H1 (cell line): Measurements from ENCODE around the gene SERPINB12. TPM values are rescaled to one million over a fixed set of nuclear protein-coding genes. Genes with fewer than 3 reads are reported as not detected.

Source experiments
- CTCF ChIA-PET: fragments of 300-600 bp; sonication (Branson Sonifier 250); formaldehyde crosslinking; loops from one replicate; lab custom pipeline; 2021; ENCODE audit not compliant: partially characterized antibody; lab: Charles Lee
- POLR2A ChIA-PET: fragments of 300-600 bp; sonication (Branson Sonifier 250); formaldehyde crosslinking; loops from one replicate; lab custom pipeline; 2021; ENCODE audit warnings: inconsistent platforms; ENCODE audit not compliant: partially characterized antibody; lab: Charles Lee
- DNase-seq, 2 experiments: peaks; one replicate each; pipeline versions ENCODE4 v3.0.0 to v3.0.0-alpha.2; 2010 to 2022; ENCODE audit warnings: low spot score in 2 of 2, low read depth in 1 of 2, mixed read lengths in 1 of 2
- FAIRE-seq: peaks from 2 replicates; lab custom pipeline; 2011; peaks lifted over from hg19 to GRCh38; lab: Jason Lieb, UNC
- H2AFZ ChIP-seq: 2 replicates; pipeline ENCODE4 v1.8.1; 2012; ENCODE audit warnings: low read length, inconsistent platforms
- H2AK5ac ChIP-seq: 2 replicates; pipeline ENCODE4 v1.6.1; 2013; ENCODE audit warnings: low read depth, low read length
- H2BK120ac ChIP-seq: replicated peaks from 2 replicates; pipeline ENCODE3; 2013; ENCODE audit warnings: low read depth, low read length, inconsistent platforms
- H2BK12ac ChIP-seq: 2 replicates; pipeline ENCODE4 v1.6.1; 2013; ENCODE audit warnings: low read depth, low read length
- H2BK15ac ChIP-seq: 2 replicates; pipeline ENCODE4 v1.6.1; 2013; ENCODE audit warnings: low read length
- H2BK20ac ChIP-seq: 2 replicates; pipeline ENCODE4 v1.6.1; 2013; ENCODE audit warnings: low read length
- H2BK5ac ChIP-seq: 2 replicates; pipeline ENCODE4 v1.6.1; 2013; ENCODE audit warnings: low read depth, low read length
- H3K14ac ChIP-seq: 2 replicates; pipeline ENCODE4 v1.6.1; 2013; ENCODE audit warnings: inconsistent platforms; ENCODE audit not compliant: insufficient read length
- H3K18ac ChIP-seq: 2 replicates; pipeline ENCODE4 v1.6.1; 2013; ENCODE audit warnings: low read length; ENCODE audit errors: extremely low read depth
- H3K23ac ChIP-seq: 2 replicates; pipeline ENCODE4 v1.6.1; 2013; ENCODE audit warnings: inconsistent platforms; ENCODE audit not compliant: insufficient read length
- H3K23me2 ChIP-seq: 2 replicates; pipeline ENCODE4 v1.6.1; 2013; ENCODE audit warnings: low read depth, low read length
- H3K27ac ChIP-seq: 2 replicates; pipeline ENCODE4 v1.6.1; 2011; ENCODE audit warnings: low read depth, low read length, inconsistent platforms
- H3K27me3 ChIP-seq, 4 experiments: replicated peaks in 1 of 4; 1 replicate in 1 of 4; 2 replicates in 3 of 4; pipeline versions ENCODE4 v1.6.1 to v1.8.1; 2011 to 2013; ENCODE audit warnings: low read length in 3 of 4, mild to moderate bottlenecking in 3 of 4, inconsistent platforms in 2 of 4, mixed read lengths in 2 of 4, moderate library complexity in 1 of 4; ENCODE audit not compliant: control insufficient read depth in 3 of 4, insufficient read depth in 3 of 4; ENCODE audit errors: extremely low read depth in 1 of 4
- H3K36me3 ChIP-seq, 4 experiments: 2 replicates each; pipeline versions ENCODE4 v1.6.1 to v1.8.1; 2011 to 2013; ENCODE audit warnings: mild to moderate bottlenecking in 4 of 4, low read length in 3 of 4, moderate library complexity in 2 of 4, control low read depth in 1 of 4, inconsistent platforms in 1 of 4; ENCODE audit not compliant: insufficient read depth in 4 of 4, control insufficient read depth in 2 of 4
- H3K4ac ChIP-seq: replicated peaks from 2 replicates; pipeline ENCODE3; 2013; ENCODE audit warnings: low read length, low read depth, mixed read lengths, inconsistent platforms; ENCODE audit not compliant: insufficient read length
- H3K4me1 ChIP-seq, 4 experiments: replicated peaks in 1 of 4; 1 replicate in 1 of 4; 2 replicates in 3 of 4; pipeline versions ENCODE4 v1.6.1 to v1.8.1; 2011 to 2013; ENCODE audit warnings: low read length in 3 of 4, inconsistent platforms in 2 of 4, mixed read lengths in 1 of 4; ENCODE audit not compliant: insufficient read depth in 4 of 4, control insufficient read depth in 3 of 4
- H3K4me2 ChIP-seq, 2 experiments: 2 replicates each; pipeline versions ENCODE4 v1.6.1 to v1.8.1; 2011 to 2013; ENCODE audit warnings: low read depth in 2 of 2, low read length in 2 of 2, control low read depth in 1 of 2, inconsistent platforms in 1 of 2, mild to moderate bottlenecking in 1 of 2; ENCODE audit not compliant: insufficient read depth in 1 of 2
- H3K4me3 ChIP-seq, 4 experiments: fragments of 200-600, 300-600 bp in 1 of 4; sonication (generic), shearing (Covaris generic), sonication (Bioruptor Twin) in 1 of 4; 2 replicates each; pipeline versions ENCODE4 v1.5.1 to v1.8.1; 2011 to 2016; ENCODE audit warnings: low read length in 4 of 4, low read depth in 3 of 4, control low read depth in 2 of 4, inconsistent platforms in 2 of 4, mild to moderate bottlenecking in 2 of 4, mixed read lengths in 1 of 4, moderate library complexity in 1 of 4; ENCODE audit not compliant: insufficient read depth in 2 of 4; ENCODE audit errors: extremely low read depth in 1 of 4
- H3K56ac ChIP-seq: replicated peaks from 2 replicates; pipeline ENCODE3; 2013; ENCODE audit warnings: low read depth, mild to moderate bottlenecking, mixed read lengths, low read length, inconsistent platforms; ENCODE audit not compliant: insufficient read length
- H3K79me1 ChIP-seq: 2 replicates; pipeline ENCODE4 v1.6.1; 2013; ENCODE audit warnings: low read depth, low read length, control low read depth
- H3K79me2 ChIP-seq, 2 experiments: 2 replicates each; pipeline versions ENCODE4 v1.6.1 to v1.8.1; 2012 to 2013; ENCODE audit warnings: low read length in 2 of 2, mild to moderate bottlenecking in 2 of 2, inconsistent platforms in 1 of 2; ENCODE audit not compliant: insufficient read depth in 2 of 2, control insufficient read depth in 1 of 2
- H3K9ac ChIP-seq, 4 experiments: replicated peaks in 1 of 4; 1 replicate in 1 of 4; 2 replicates in 3 of 4; pipeline versions ENCODE4 v1.6.1 to v1.8.1; 2011 to 2013; ENCODE audit warnings: low read depth in 3 of 4, low read length in 3 of 4, control low read depth in 2 of 4, mild to moderate bottlenecking in 2 of 4, moderate library complexity in 2 of 4, inconsistent platforms in 1 of 4; ENCODE audit errors: extremely low read depth in 1 of 4
- H3K9me3 ChIP-seq, 2 experiments: 2 replicates each; pipeline versions ENCODE4 v1.6.1 to v1.8.1; 2012 to 2013; ENCODE audit warnings: mild to moderate bottlenecking in 2 of 2, moderate library complexity in 2 of 2, control low read depth in 1 of 2, inconsistent platforms in 1 of 2, low read depth in 1 of 2, low read length in 1 of 2, mixed read lengths in 1 of 2; ENCODE audit not compliant: insufficient read depth in 2 of 2
- H4K20me1 ChIP-seq, 2 experiments: replicated peaks in 1 of 2; 2 replicates each; pipeline versions ENCODE3 to v1.8.1; 2011 to 2013; ENCODE audit warnings: inconsistent platforms in 2 of 2, low read length in 2 of 2, mild to moderate bottlenecking in 1 of 2; ENCODE audit not compliant: insufficient read depth in 2 of 2, control insufficient read depth in 1 of 2
- H4K5ac ChIP-seq: 2 replicates; pipeline ENCODE4 v1.6.1; 2013; ENCODE audit warnings: low read length, low read depth, mixed read lengths, inconsistent platforms; ENCODE audit not compliant: insufficient read length
- H4K8ac ChIP-seq: 2 replicates; pipeline ENCODE4 v1.8.0; 2013; ENCODE audit warnings: mild to moderate bottlenecking, moderate library complexity, low read length, inconsistent platforms; ENCODE audit not compliant: insufficient read depth; ENCODE audit errors: extremely low read depth
- H4K91ac ChIP-seq: replicated peaks from 2 replicates; pipeline ENCODE3; 2013; ENCODE audit warnings: low read length, mixed read lengths, inconsistent platforms; ENCODE audit not compliant: insufficient read length
- ASH2L ChIP-seq: fragments of 200-600, 300-600 bp; sonication (generic); IDR thresholded peaks from one replicate; pipeline ENCODE4 v1.7.1; 2017; ENCODE audit warnings: low read length
- CEBPB ChIP-seq: IDR thresholded peaks from 2 replicates; pipeline ENCODE4 v1.6.1; 2012; ENCODE audit warnings: low read depth, low read length
- CTCF ChIP-seq, 3 experiments: IDR thresholded peaks; 1 replicate in 2 of 3; 2 replicates in 1 of 3; pipeline versions ENCODE4 v1.5.1 to v1.6.1; 2011; ENCODE audit warnings: low read length in 3 of 3, mild to moderate bottlenecking in 3 of 3, inconsistent platforms in 2 of 3, low read depth in 1 of 3, moderate library complexity in 1 of 3; ENCODE audit not compliant: insufficient read depth in 1 of 3; ENCODE audit errors: control extremely low read depth in 1 of 3
- RNF2 ChIP-seq: fragments of 200-900, 300-1000 bp; sonication (generic); IDR thresholded peaks from 2 replicates; pipeline ENCODE4 v1.7.1; 2016; ENCODE audit warnings: borderline replicate concordance, low read depth, mild to moderate bottlenecking, antibody characterized with exemption, low read length; ENCODE audit not compliant: poor library complexity, severe bottlenecking; ENCODE audit errors: missing control alignments
- WGBS, 2 experiments: shearing (Covaris generic) in 1 of 2; methylation state at CpG; one replicate each; pipeline versions ENCODE4 v1.1.6 to v1.1.7; 2013 to 2015; ENCODE audit warnings: low lambda C conversion rate in 2 of 2, mixed read lengths in 2 of 2, inconsistent platforms in 1 of 2, low coverage in 1 of 2, missing lambda C conversion rate in 1 of 2; ENCODE audit not compliant: insufficient replicate concordance in 2 of 2, insufficient coverage in 1 of 2, insufficient read length in 1 of 2; ENCODE audit errors: extremely low coverage in 1 of 2, missing lambda C conversion rate in 1 of 2; 5-methylcytosine and 5-hydroxymethylcytosine counted together
- polyA plus RNA-seq, 7 experiments: library from polyadenylated mRNA; depleted of rRNA in 3 of 7; stranded (reverse) in 5 of 7; unstranded in 2 of 7; fragments of >200 nt in 5 of 7; fragments of 200-250 nt in 2 of 7; gene quantifications; 1 replicate in 5 of 7; 2 replicates in 1 of 7; 4 replicates in 1 of 7; pipeline versions ENCODE4 v1.2.1 to v1.2.3, GENCODE V29; 2011 to 2013; ENCODE audit warnings: missing spikeins in 2 of 7, mixed read lengths in 2 of 7
- total RNA-seq: library from RNA; stranded (reverse); fragmentation: NEBNext Ultra II Directional; extraction: Animal tissue kit (Norgen Biotek cat#: 25700); gene quantifications from 2 replicates; pipeline ENCODE4 v1.2.1, GENCODE V29; 2021

SERPINB12 gene
- total and polyA plus RNA-seq, 2 of the 8 experiments (the other 6 are each of a cell fraction or from before 2014, with no cell fraction given) = not detected

GRCh38 chr18:63514888-63515678 is 27.1 kb upstream of the SERPINB12 start:
- Histone ChIP-seq H3K4me1 (peaks cover 2 to 18% (median 10%) of the 10 kb centered on the region in 4 experiments; a peak in 4 of 7 replicates), H2BK5ac (no peak overlapping the region), H3K9ac (no peak overlapping the region), H2BK120ac (peak overlapping the region; percentile 67), H4K91ac (no peak overlapping the region), H3K23ac (no peak overlapping the region), H2AK5ac (no peak overlapping the region), H2BK20ac (no peak overlapping the region), H3K79me1 (no peaks in the 10 kb centered on the region)
- 84% methylated on average over 9 of the region's 9 CpGs; no CpG with 5 or more reads in 1 of the 2 experiments for WGBS, 2 experiments
- no peak for TF ChIP-seq CEBPB
- TF ChIP-seq CTCF (IDR thresholded peaks at IDR 0.05; ENCODE audit: control extremely low read depth in 1 of 3, insufficient read depth in 1 of 3, low read depth in 1 of 3, low read length in 3 of 3) = peak in 2 of 3 experiments; percentile 35 to 41; a peak in 3 of 4 replicates
- no peak for TF ChIP-seq RNF2
- no peak for TF ChIP-seq ASH2L
- TF ChIP-seq, all 59 proteins: peak for 1
- H3K56ac ChIP-seq = no peak overlapping the region
- H3K4ac ChIP-seq = no peak overlapping the region
- DNase-seq = no peak
- H3K23me2 ChIP-seq = no peaks in the 10 kb centered on the region
- no peaks in the 10 kb centered on the region for H3K9me3 ChIP-seq
- CTCF ChIA-PET = interaction anchor here (0.6 to 17.3 kb wide), 20 partner anchors 9 to 340 kb away, joined by 3 to 366 read pairs (median 4); partner anchors contain the start of gene SERPINB13
- no peaks in the 10 kb centered on the region for H3K36me3 ChIP-seq
- H3K27me3 ChIP-seq = no peaks in the 10 kb centered on the region
- H2BK12ac ChIP-seq = no peak overlapping the region
- POLR2A ChIA-PET = no interaction called here
- peak overlapping the region in 1 of 2 experiments; percentile 48; a peak in 2 of 4 replicates for H3K4me2 ChIP-seq
- H3K4me3 ChIP-seq = peak overlapping the region in 1 of 4 experiments; percentile 24; a peak in 1 of 8 replicates
- peak; percentile 7 for FAIRE-seq
- no peak overlapping the region for H3K14ac ChIP-seq
- no peak overlapping the region for H3K18ac ChIP-seq
- H2AFZ ChIP-seq = peak overlapping the region; percentile 95
- no peak overlapping the region for H2BK15ac ChIP-seq
- H3K79me2 ChIP-seq = no peaks in the 10 kb centered on the region
- peak overlapping the region; percentile 27 for H4K5ac ChIP-seq
- H4K8ac ChIP-seq = no peak overlapping the region
- H4K20me1 ChIP-seq = no peaks in the 10 kb centered on the region
- no peak overlapping the region for H3K27ac ChIP-seq
